Stimulated activated CD4-positive, alpha-beta T cell treated with anti-CD3 and anti-CD28 coated beads, Interleukin-15, amount 100 ng/mL, for 1 hour (primary cell): ENCODE results near the gene ATP13A5.

ENCODE experiments used
- DNase-seq, 2 donors: peaks; one replicate each; pipeline ENCODE4 v3.0.0-alpha.2; 2020; ENCODE audit warnings: low read depth in 1 of 2, low spot score in 1 of 2

ATP13A5 gene, protein sequence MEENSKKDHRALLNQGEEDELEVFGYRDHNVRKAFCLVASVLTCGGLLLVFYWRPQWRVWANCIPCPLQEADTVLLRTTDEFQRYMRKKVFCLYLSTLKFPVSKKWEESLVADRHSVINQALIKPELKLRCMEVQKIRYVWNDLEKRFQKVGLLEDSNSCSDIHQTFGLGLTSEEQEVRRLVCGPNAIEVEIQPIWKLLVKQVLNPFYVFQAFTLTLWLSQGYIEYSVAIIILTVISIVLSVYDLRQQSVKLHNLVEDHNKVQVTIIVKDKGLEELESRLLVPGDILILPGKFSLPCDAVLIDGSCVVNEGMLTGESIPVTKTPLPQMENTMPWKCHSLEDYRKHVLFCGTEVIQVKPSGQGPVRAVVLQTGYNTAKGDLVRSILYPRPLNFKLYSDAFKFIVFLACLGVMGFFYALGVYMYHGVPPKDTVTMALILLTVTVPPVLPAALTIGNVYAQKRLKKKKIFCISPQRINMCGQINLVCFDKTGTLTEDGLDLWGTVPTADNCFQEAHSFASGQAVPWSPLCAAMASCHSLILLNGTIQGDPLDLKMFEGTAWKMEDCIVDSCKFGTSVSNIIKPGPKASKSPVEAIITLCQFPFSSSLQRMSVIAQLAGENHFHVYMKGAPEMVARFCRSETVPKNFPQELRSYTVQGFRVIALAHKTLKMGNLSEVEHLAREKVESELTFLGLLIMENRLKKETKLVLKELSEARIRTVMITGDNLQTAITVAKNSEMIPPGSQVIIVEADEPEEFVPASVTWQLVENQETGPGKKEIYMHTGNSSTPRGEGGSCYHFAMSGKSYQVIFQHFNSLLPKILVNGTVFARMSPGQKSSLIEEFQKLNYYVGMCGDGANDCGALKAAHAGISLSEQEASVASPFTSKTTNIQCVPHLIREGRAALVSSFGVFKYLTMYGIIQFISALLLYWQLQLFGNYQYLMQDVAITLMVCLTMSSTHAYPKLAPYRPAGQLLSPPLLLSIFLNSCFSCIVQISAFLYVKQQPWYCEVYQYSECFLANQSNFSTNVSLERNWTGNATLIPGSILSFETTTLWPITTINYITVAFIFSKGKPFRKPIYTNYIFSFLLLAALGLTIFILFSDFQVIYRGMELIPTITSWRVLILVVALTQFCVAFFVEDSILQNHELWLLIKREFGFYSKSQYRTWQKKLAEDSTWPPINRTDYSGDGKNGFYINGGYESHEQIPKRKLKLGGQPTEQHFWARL

DNA sequence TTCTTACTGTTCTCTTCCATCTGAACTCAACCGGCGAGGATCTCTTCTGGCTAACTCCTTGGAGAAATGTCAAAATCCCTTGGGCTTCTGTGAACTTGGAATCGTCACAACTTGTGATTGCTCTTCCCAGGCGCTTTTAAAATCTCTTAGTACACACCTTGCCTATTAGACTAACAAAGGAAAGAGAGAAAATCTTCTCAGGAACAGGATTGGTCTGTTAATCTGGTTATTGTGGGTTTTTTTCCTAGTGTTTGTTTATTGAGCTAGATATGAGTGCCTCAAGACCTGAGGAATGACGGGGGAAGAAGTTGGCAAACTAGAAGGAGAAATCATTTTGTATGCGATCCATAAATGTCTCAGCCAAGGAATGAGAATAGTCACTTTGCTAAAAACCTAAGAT, at the start of gene ATP13A5:
Gene ATP13A5 (minus strand): TSS at position 48 of the 400 bp plus-strand sequence. CDS start 28 bp downstream, at position 20.
- DNase-seq = no peak

DNA sequence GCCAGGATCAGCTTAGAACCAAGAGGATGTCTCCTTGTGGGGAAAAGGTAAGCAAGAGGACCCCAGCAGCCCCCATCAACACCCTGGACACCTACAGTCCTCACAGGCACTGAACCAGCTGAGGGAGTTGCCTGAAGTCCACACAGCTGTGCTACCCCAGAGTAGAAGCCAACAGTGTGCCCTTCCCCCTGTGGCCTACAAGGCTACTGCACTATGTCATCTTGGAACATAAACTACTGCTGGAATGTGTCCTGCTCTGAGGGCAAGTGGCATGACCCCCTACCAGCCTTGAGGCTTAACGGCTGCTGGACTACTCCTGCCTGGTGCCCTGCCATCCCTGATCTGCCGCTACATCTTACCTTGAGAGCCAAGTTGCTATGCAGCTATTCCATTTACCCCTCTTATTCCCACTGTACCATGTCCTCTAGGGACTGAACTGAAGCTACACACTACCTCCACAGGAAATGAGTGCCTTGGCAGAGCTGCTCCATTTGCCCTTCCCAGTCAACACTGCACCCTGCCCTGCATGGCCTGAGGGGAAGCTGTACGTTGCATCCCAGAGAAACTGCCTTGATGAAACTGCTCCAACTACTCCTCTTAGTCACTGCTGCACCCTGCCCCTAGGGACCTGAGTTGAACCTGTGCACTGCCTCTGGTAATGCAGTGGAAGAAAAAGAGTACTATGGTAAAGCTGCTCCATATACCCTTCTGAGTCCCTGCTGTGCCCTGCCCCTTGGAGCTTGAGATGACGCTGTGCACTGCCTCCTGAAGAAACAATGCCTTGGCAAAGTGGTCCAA, 40.2 kb upstream of the ATP13A5 start:
- DNase-seq = no peak

DNA sequence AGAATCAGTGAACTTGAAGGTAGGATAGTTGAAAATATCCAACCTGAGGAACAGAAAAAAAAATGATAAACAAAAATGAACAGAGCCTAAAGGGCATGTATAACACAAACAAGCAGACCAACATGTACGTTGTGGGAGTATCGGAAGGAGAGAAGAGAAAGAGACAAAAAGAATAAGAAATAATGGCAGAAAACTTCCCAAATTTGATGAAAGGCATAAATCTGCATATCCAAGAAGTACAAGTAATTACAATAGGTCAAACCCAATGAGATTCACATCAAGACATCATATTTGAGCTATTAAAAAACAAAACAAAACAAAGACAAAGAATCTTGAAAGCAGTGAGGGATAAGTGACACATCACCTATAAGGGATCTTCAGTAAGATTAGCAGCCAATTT, 38.1 kb upstream of the ATP13A5 start:
- DNase-seq = no peak

DNA sequence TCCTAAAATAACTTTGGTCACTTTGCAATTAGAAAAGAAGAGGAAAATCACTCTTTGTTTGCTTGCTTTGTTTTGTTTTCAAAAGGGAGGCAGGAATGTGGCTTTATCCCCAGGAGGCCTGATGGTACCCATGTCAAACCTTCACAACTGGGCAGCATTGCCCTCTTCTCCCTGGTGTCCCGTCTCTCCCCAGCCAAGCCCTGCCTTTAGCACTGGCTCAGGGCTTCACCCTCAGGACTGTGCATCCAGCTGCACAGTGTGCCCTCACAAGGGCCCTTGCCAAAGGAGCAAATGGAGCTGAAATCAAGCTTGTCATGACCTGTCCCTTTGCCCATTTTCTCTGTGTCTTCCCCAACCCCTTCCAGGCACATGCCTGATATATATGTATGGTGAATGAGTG, 29.1 kb upstream of the ATP13A5 start:
- DNase-seq = no peak

DNA sequence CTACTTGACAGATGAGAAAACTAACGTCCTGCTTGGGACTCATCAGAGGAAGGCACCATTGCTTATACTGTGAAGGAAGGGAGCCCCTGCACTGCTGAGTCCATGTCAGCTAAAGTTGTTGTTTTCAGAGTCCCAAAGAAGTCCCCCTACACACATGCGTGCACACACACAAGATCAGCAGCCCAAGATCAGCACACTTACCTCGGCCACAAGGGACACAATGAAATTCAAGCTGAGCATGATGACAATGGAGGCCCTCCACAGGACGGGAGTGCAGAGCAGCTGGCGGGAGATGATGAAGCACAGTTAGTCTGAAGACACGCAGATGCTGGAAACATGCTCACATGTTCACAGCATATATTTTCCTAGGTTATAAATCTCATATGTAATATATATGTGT, 28.6 kb upstream of the ATP13A5 start:
- DNase-seq = no peak

DNA sequence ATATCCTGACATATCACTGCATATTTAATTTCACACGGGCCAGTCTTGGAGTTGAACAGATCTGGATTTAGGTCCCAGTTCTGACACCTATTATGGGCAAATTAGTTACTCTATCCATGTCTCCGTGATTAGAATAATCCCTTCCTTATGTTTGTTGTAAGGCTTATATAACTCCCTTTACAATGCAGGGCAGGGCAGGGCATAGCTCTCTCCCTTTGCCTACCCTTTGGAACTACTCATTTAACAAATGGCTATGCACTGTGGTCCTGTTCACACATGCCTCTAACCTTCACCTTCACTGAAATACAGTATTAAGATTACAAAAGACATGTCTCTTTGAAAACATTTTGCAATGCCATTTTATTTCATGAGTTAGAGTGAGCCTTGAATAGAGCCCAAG, 24.8 kb upstream of the ATP13A5 start:
- no peak for DNase-seq

DNA sequence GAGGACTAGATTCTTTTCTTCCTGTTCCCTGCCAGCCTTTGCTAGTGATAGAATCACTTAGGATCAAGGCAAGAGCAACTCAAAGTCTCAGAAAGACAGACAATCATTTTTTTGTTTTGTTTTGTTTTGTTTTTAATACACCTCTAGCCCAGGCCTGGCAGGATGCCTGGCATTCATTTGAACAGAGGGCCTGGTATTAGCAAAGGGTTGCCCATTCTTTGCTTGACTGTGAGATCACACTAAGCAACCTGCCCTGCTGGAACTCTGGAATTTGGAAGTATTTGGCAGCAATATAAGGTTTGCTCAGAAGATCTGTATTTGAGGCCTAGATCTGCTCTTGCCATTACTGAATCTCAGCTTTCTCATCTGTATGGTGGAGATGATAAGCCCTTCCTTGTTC, 21.8 kb upstream of the ATP13A5 start:
- DNase-seq = no peak

DNA sequence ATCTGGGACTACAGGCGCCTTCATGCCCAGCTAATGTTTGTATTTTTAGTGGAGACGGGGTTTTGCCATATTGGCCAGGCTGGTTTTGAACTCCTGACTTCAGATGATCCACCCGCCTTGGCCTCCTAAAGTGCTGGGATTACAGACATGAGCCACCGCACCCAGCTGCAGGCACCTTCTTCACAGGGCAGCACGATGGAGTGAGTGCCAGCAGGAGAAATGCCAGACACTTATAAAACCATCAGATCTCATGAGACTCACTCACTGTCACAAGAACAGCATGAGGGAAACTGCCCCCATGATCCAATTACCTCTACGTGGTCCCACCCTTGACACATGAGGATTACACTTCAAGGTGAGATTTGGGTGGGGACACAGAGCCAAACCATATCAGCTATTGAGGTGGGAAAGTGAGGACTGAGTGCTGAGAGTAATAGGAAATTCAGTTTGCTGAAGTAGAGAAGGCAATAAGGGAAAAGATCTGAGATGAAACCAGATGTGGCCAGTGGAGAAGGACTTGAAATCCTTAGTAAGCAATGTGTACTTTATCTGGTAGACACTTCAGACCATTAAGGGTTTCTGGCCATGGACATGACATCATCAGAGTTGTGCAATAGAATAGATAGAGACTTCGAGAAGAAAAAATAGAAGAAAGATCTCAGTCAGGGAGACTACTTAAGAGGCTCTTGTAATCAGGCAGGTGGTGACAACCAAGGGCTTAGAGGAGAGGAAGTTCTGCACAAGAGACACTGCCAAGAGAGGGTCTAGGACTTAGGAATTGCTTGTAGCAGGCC, 18.1 kb upstream of the ATP13A5 start:
- DNase-seq = no peak

DNA sequence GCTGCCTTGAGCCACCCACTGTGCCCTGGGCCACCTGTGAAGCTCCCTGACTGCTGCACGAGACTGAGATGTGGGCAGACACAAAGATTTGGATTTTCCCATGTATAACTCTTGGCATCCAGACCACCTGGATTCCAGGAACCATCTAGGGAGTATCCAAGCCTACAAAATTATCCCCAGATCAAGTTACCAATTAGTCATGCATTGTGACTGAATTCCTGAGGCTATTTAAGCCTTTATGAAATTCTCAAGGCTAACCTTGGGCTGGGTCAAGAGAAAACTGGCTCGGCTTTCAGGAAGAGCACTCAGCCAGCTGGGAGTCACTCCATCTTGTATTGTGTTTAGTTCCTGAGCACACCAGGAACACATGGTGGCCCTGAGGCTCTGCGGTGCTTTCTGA, 13.3 kb upstream of the ATP13A5 start:
- DNase-seq = no peak

DNA sequence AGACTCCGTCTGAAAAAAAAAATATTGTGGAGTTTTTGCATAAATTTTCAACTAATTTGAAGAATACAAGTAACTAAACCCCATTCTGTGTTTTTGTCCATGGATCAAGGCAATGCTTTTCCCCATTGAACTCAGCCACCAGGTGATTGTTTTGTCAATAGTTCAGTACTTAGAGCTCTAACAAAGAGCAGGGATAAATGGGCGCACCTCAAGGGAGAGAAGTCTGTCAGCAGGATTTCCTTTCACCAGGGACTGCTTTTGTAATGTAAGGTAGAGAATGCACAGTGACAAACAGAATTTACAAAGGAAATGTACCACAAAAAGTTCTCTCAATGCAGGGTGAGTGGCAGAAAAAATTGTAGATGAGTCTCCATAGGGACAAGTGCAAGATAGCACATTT, 10.8 kb upstream of the ATP13A5 start:
- no peak for DNase-seq

DNA sequence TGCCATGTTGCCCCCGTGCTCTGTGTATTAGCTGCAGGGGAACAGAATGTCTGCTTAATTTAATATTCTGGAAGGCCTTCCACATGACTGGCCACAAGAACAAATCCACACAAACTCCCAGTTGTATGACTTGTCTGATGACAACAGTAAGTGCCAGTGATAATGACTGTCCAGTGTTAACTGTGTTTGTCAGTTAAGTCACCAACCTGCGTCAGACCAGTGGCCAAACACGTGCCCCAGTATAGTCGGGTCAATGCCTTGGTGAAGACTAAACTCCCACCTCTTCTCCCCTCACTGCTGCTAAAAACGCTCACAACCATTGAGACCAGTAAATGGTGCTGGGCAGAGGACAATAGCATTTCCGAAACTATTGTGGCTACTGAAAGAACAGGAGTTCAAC, 9.8 kb upstream of the ATP13A5 start:
- no peak for DNase-seq

DNA sequence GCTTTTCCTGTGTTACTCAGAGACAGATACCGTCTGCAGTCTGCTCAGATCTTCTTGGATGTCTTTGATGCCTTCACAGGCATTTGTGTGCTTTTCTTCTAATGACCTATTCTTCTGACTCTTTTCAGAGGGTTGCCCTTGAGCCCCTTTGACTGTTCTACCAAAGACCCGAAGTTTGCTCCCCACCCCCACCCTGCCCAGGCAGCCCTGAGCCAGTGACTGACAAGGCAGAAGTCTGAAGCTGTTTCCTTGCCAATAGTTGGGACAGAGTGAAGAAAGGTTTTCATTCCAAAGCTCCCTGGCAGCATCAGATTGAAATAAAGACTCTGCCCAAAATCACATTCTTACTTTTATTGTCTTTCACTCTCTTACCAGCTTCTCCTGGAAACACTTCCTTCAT, 9.0 kb upstream of the ATP13A5 start:
- no peak for DNase-seq

DNA sequence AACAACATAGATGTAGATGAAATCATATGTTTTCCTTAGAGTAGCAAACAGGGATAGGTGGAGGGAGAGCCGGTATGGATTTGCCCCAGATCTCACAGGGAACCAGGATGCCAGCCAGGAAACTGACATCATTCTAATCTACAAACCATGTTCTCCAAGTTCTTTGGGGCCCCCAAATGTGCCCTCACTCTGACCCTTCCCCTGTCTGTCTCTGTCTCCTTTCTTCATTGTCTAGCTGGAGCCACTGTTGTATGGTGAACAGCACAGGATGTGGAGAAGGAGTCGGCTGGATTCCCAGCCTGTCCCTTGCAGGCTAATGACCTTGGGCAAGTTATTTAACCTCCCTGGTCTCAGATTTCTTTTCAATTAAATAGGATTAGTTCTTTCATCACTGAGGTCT, 962 bp downstream of the ATP13A5 start:
- no peak for DNase-seq

DNA sequence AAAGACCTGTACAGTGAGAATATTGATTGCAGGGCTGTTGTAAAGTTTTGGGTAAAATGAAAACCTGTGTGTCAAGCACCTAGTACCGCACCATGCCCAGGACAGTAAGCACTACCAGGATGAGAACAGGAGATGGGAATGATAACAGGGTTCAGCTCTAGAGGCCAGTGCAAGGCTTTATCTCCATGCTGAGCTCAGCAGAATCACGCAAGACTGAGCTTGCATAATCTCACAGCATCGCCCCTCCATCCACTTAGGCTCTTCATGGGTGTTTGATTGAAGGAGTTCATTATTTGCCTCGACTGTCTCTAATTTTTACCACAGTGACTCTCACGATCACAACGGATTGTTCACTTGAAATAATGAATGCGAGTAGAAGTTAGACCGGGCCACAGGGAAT, 2.9 kb downstream of the ATP13A5 start:
- DNase-seq = no peak

DNA sequence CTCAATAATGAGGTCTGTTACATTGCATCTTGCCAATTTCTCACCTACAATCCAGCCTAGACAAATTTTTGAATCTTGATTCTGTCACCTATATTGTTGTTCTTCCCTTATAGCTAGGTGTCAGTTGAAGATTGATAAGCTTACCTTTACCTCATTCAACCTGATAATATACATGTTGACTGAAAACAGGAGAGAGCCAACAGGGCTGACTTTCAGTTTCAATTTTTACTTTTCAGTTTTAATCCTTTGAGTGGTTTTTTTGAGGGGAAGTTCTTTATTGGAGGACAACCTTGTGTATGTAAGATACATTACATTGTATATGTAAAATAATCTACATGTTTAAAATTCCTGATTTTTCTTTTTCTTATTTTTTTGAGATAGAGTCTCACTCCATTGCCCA, 5.8 kb downstream of the ATP13A5 start:
- DNase-seq = no peak

DNA sequence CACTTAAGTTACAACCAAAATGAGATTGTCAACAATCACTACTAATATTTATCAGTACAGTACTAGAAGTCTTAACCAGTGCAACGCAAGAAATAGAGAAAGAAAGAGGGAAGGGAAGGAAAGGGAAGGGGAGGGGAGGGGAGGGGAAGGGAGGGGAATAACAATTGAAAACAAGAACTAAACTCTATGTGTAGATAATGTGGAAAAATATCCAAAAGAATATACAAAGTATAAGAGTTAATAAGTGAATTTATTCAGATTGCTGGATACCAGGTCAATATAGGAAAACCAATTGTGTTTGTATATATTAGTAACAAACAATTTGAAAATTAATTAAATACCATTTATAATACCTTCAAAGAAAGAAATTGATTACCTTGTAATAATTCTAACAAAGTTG, 10.7 kb downstream of the ATP13A5 start:
- DNase-seq = no peak

DNA sequence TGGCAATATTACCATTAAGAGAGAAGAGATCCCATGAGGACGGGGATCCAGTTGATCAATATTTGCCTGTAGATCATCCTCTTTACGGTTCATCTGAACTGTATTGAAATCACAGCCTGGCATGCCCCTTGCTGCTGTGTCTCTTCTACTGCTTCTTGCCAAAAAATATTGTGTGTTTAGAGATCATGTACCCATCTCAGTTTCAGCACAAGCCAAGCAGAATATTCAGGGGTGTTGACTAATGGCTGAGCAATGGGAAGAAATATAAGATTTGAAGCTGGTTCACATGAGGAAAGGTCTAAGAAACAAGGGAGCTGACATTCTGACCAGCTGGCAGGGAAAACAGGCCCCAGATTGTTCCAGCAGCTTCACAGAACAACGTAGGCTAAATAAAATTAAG, 21.3 kb downstream of the ATP13A5 start:
- no peak for DNase-seq

DNA sequence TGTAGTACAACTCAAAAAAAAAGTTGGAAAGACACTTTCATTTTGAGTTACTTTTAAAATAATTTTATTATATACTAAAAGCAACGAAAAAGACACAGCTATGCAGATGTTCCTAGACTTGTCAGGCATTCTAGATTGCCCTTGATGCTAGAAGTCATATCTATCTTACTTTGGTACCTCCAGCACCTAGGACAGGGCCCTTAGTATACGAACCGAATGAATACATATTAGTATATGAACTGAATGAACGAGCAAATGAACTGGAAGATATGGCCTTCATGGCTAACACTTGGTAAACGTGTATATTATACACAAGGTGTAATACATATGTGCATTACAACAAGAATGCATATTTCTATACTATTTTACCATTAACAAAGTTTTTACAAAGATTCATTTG, 24.1 kb downstream of the ATP13A5 start:
- DNase-seq = no peak

DNA sequence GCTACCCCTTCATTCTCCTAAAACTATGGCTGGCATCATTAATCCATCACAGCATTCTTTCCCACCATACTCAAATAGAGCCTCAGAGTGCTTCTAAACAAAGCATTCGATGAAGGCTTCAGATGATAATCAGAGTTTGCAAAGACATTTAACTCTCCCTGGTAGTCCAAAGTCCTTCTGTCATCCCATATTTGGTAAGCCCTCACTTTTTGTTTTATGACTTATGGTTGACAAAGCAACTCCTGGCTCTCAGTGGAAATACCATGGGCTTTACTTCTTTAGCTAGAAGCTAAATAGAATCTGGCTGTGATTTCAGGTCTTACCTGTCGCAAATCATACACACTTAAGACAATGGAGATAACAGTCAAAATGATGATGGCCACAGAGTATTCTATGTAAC, 27.8 kb downstream of the ATP13A5 start:
- no peak for DNase-seq

DNA sequence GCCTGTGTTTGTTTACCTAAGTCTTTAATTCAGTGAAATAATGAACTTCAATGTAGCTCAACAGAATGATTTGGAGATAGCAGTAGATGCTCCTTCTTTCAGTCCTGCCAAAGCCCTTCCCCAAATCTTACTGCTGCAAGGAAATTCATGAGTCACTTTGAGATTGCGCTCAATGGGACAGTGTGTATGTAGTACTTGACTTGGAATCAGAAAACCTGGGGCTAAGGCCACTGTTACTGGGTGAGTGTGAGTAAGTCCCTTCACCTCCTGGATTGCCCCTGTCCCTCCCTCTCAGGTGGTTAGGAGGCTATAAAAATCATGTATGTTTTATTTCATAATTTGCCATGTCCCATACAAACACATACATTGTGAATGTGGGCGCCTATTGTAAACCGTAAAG, 29.9 kb downstream of the ATP13A5 start:
- DNase-seq = no peak
